ENCODE data around the gene CDH22.
A peak's percentile ranks its signal among the peaks of the same experiment; 100 is the strongest.

CDH22 gene

GRCh38 chr20:46308258-46309157 is at the start of gene CDH22:
Gene CDH22, minus strand, starts transcription at chr20:46308498. Its CDS starts 57,204 bp downstream, at chr20:46251294.
- DNase-seq, result peak; percentile 83

GRCh38 chr20:46357030-46357514 is 48.8 kb upstream of the CDH22 start:
- peak; percentile 30 for DNase-seq

DNA sequence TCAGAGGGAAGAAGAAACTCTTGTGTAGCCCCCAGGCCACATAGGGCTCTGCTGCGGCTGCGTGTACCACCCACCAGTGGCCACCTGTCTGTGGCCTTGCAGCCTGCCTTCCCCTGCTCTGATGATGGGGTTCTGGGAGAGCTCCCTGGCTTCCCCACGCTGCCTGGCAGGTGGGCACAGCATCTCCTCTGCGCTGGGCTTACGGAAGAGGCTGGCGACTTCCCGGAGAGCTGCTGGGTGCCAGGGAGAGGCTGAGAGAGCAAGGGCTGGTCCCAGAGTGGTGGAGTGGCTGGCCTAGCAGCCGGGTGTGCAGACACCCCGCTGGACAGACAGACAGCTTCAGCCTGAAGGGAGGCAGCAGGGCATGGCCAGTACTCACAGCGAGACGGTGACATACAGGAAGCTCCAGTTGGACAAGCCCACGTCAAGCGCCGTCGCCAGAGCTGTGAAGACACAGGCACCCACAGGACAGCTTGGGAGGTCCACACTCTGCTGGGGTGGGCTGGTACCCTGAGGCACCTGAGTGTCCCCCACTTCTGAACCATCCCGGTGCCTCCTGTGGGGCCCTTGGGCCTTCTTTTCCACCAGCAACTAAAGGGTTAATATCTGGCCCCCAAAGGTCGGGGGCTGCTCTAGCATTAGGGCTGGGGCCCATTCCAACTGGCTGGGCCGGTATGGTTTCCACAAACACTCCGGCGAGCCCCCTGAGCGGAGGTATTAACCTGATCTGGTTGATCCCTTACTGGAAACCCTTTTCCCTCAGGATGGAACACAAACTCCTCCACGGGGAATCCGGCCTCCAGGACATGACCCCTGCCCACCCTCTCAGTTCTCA is 48.1 kb upstream of the CDH22 start:
- DNase-seq, result no peak

- no peak for DNase-seq
Measured at GRCh38 chr20:46355778-46356177, 47.5 kb upstream of the CDH22 start.

DNA sequence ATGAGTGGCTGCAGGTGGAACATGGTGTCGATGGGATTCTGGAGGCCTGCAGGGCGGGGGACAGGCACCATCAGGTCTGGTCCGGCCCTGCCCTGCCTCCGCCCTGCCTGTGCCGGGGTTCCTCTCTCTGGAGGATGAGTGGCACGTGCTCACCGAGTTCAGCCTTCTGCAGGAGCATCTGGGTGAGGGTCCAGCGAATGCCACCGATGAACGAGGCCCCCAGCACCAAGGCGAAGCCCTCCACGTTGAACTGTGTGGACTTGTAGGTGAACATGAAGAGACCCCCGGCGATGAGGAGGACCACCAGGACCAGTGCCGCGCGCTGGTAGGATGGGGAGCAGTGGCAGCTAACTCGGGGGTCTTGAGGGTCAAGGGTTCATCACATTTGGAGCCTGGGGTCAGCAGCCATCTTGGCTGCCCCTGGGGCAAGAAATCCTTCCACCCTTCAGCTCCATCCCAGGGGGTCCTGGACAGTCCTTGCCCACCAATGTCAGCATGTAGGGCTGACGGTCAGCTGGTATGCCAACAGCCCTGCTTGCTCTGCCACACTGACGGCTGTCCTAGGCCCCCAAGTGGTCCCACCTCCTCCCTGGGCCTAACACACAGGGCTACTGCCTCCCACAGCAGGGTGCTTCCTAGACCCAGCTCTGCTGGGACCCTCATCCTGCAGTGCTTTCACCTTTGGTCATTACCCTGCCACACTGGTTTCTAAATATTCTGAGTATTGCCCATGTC is 46.8 kb upstream of the CDH22 start:
- no peak for DNase-seq

DNA sequence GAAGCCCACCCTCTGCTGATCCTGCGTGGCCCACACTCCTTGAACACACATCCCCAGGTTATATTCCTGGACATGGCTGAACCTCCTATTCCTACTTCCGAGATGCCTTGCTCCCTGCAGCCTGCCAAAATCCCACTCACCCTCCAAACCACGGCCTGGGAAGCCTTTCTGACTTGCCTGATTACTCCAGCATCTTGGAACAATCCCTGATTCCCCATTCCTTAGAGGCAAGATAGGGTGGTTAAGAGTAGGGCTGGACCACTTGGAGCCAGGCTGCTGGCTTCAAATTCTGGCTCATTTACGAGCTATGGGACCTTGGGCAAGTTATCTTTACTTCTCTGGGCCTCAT is 45.9 kb upstream of the CDH22 start:
- DNase-seq, result no peak

GRCh38 chr20:46353500-46354206 is 45.4 kb upstream of the CDH22 start:
- DNase-seq, result no peak

DNA sequence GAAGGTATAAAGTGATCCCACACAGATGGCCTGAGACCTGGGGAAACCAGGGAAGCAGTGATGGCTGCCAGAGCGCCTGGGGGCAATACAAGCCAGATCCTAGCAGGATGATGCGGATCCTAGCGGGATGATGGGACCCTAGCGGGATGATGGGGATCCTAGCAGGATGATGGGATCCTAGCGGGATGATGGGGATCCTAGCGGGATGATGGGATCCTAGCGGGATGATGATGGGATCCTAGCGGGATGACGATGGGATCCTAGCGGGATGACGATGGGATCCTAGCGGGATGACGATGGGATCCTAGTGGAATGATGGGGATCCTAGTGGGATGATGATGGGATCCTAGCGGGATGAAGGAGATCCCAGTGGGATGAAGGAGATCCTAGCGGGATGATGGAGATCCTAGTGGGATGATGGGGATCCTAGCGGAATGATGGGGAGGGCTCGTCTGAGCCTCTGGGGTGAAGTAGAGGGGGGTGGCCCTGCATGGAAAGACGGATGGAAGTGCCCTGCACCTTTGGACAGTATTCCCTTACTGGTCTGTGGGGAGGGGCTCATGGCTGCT is 44.2 kb upstream of the CDH22 start:
- DNase-seq, result no peak

GRCh38 chr20:46351357-46352058 is 43.2 kb upstream of the CDH22 start:
- no peak for DNase-seq

- DNase-seq, result no peak
Measured at GRCh38 chr20:46350986-46351267, 42.6 kb upstream of the CDH22 start.

GRCh38 chr20:46350201-46350985 is 42.1 kb upstream of the CDH22 start:
- no peak for DNase-seq

- DNase-seq, result peak; percentile 58
Measured at GRCh38 chr20:46349742-46350056, 41.4 kb upstream of the CDH22 start.

GRCh38 chr20:46349035-46349741 is 40.9 kb upstream of the CDH22 start:
- DNase-seq, result peak; percentile 62

GRCh38 chr20:46347841-46348803 is 39.8 kb upstream of the CDH22 start:
- peak; percentile 55 for DNase-seq

DNA sequence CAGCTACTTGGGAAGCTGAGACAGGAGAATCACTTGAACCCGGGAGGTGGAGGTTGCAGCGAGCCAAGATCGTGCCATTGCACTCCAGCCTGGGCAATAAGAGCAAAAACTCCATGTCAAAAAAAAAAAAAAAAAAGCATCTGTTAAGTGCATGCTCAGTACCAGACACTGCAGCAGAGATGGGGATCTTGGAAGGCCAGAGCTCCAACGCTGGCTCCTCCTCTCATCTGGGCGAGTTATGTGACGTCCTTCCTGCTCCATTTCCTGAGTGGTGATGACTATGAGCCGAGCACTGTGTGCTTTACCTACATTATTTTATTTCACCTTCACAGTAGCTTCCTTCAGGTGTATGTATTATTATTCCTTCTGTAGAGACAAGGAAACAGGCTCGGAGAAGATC is 38.5 kb upstream of the CDH22 start:
- no peak for DNase-seq

DNA sequence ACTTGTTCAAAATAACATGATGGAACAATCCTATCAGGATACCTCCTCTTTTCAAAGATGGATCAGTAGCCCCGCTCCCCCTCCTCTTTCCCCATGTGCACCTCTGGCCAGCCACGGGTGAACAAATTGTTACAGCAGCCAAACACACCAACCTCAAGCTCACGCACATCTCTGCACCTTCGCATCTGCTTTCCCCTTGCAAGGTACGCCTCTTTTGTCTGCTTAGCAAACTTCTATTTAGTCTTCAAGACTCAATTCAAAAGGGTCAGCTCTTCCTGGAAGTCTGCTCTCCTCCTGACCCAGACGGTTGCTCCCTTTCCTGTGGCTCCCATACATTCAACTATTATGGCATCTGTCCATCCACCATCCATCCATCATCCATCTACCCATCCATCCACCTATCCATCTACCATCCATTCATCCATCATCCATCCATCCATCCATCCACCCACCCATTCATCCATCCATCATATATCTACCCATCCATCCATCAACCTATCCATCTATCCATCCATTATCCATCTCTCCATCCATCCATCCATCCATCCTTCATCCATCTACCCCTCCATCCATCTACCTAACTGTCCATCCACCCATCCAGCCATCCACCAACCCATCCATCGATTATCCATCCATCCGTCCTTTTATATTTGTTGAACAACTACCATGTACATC is 36.3 kb upstream of the CDH22 start:
- DNase-seq, result no peak

DNA sequence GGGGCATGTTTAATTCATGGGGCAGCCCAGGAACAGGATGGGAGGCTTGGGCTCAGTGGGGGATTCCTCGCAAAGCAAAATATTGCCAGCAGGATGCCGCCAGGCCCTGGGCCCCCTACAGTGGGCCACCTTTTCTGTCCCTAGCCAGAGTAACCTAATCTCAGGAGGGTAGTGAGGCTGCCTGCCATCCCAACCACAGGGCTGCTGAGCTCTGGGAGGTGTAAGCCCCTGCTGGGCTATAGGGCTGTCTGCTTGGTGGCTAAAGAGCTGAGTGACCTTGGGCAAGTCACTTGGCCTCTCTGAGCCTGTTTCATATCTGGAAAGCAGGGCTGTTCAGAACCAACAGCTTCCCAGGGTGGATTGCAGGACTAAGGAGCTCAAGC is 35.7 kb upstream of the CDH22 start:
- no peak for DNase-seq

DNA sequence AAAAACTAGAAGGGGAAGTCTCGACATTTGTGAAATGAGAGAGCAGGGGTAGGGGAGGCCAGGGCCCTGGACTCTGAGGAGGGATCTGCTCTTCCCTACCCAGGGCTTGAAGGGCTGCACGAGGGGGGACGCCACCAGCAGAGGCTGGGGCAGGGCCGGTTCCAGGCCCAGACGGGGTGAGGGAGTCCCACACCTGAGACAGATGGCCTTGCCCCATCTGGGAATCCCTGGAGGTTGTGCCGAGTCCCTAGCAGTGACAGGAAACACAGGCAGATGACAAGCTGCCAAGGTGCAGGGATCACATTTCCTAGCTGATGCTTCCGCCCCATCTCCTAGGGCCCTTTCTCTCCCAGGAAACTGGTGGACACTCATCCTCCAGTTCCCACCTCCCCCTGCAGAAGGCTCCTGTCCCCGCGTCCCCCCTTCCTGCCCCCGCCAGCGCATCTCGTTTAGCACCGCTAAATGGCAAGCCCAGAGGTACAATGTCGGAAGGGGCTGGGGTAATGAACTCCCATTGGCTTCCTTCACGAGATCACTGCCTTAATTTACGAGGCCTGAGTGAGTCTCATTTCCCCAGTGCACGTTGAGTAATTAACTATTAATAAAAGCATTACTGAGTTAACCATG is 35.2 kb upstream of the CDH22 start:
- DNase-seq, result no peak

Data from NCI-H1105 treated with DMSO at 0.1 percent for 48 hours (cell line).